Epidermal melanocyte (primary cell): ENCODE data around the gene KRT23.

Experiments
- DNase-seq: peaks from one replicate; pipeline ENCODE4 v3.0.0; 2011; ENCODE audit warnings: low spot score; ENCODE audit not compliant: insufficient read length

Gene KRT23

GRCh38 chr17:40937384-40937819 is at the start of gene KRT23:
Gene KRT23 (minus strand): TSS chr17:40937646. CDS start chr17:40936603, 1,043 bp downstream.
- DNase-seq = no peak

- DNase-seq = no peak
Measured at GRCh38 chr17:40986920-40987319, 49.5 kb upstream of the KRT23 start.

GRCh38 chr17:40984226-40984625 is 46.8 kb upstream of the KRT23 start, which contains the start of gene KRT40:
Gene KRT40 (minus strand): TSS chr17:40984326. CDS start chr17:40984273, 53 bp downstream.
- DNase-seq = no peak

- no peak for DNase-seq
Measured at GRCh38 chr17:40981115-40981514, 43.7 kb upstream of the KRT23 start.

- DNase-seq = no peak
Measured at GRCh38 chr17:40980596-40980995, 43.1 kb upstream of the KRT23 start.

GRCh38 chr17:40980117-40980516 is 42.7 kb upstream of the KRT23 start:
- no peak for DNase-seq

- no peak for DNase-seq
Measured at GRCh38 chr17:40978575-40979151, 41.2 kb upstream of the KRT23 start.

GRCh38 chr17:40975516-40975915 is 38.1 kb upstream of the KRT23 start:
- DNase-seq = no peak

GRCh38 chr17:40974366-40974765 is 36.9 kb upstream of the KRT23 start:
- no peak for DNase-seq

- no peak for DNase-seq
Measured at GRCh38 chr17:40967582-40967981, 30.1 kb upstream of the KRT23 start.

GRCh38 chr17:40966848-40967247 is 29.4 kb upstream of the KRT23 start, which contains the start of gene KRT39:
Gene KRT39 (minus strand): TSS chr17:40966948. CDS start chr17:40966856, 92 bp downstream.
- DNase-seq = no peak

GRCh38 chr17:40963838-40964237 is 26.4 kb upstream of the KRT23 start:
- no peak for DNase-seq

- DNase-seq = no peak
Measured at GRCh38 chr17:40962059-40962561, 24.7 kb upstream of the KRT23 start.

- DNase-seq = no peak
Measured at GRCh38 chr17:40961591-40961990, 24.1 kb upstream of the KRT23 start.

GRCh38 chr17:40960144-40960543 is 22.7 kb upstream of the KRT23 start:
- DNase-seq = no peak

GRCh38 chr17:40958086-40958953 is 20.9 kb upstream of the KRT23 start:
- DNase-seq = no peak

- no peak for DNase-seq
Measured at GRCh38 chr17:40956401-40957254, 19.2 kb upstream of the KRT23 start.

GRCh38 chr17:40953881-40954280 is 16.4 kb upstream of the KRT23 start:
- no peak for DNase-seq

GRCh38 chr17:40952661-40953060 is 15.2 kb upstream of the KRT23 start:
- no peak for DNase-seq

- no peak for DNase-seq
Measured at GRCh38 chr17:40952154-40952553, 14.7 kb upstream of the KRT23 start.

- no peak for DNase-seq
Measured at GRCh38 chr17:40951011-40951622, 13.7 kb upstream of the KRT23 start.
